HCT116 (cell line): Measurements from ENCODE around the gene USP24. TPM values are rescaled to one million over a fixed set of nuclear protein-coding genes. Genes with fewer than 3 reads are reported as not detected.
A peak's percentile ranks its signal among the peaks of the same experiment; 100 is the strongest.

Source experiments
- ATAC-seq: fragments of 200-7000 bp; cut with Tn5 transposase; 2 replicates; pipeline ENCODE4 v1.9.1; 2020; ENCODE audit warnings: mild to moderate bottlenecking, moderate library complexity
- BruUV-seq: library from RNA; stranded (reverse); fragments of 400-500 nt; replicated peaks from 2 replicates; lab custom pipeline; 2021; lab: Mats Ljungman, UMichigan
- CTCF ChIA-PET: fragments of 300-600 bp; sonication (Branson Sonifier 250); formaldehyde crosslinking; loops from one replicate; lab custom pipeline; 2021; ENCODE audit warnings: antibody characterized with exemption; lab: Charles Lee
- POLR2A ChIA-PET: fragments of 300-600, 350-600 bp; sonication (Branson Sonifier 250); formaldehyde crosslinking; loops from one replicate; lab custom pipeline; 2021; ENCODE audit warnings: antibody characterized with exemption; lab: Charles Lee
- RAD21 ChIA-PET, 2 experiments: fragments of 300-600 bp; sonication (Branson Sonifier 250); formaldehyde crosslinking; loops; one replicate each; lab custom pipeline; 2023; ENCODE audit warnings: low total read pairs in 2 of 2; ENCODE audit not compliant: uncharacterized antibody in 2 of 2, unreplicated experiment in 2 of 2, low non-redundant PET in 1 of 2; lab: Charles Lee
- DNase-seq: peaks from one replicate; pipeline ENCODE4 v3.0.0-alpha.2; 2010; ENCODE audit warnings: low read depth, low spot score
- H2AFZ ChIP-seq: fragments of 200-600 bp; shearing (Covaris generic), sonication (generic); 2 replicates; pipeline ENCODE4 v1.6.1; 2017; ENCODE audit warnings: low read depth, mixed run types, mixed read lengths, antibody characterized with exemption, low read length; ENCODE audit not compliant: poor library complexity, severe bottlenecking
- H3K27ac ChIP-seq: 2 replicates; pipeline ENCODE4 v1.5.1; 2012; ENCODE audit warnings: low read depth, low read length
- H3K27me3 ChIP-seq: fragments of 200-600 bp; sonication (generic); 2 replicates; pipeline ENCODE4 v1.6.1; 2016; ENCODE audit warnings: mixed run types, low read length, mixed read lengths; ENCODE audit not compliant: insufficient read depth
- H3K36me3 ChIP-seq, 2 experiments: fragments of 200-500 bp in 1 of 2; fragments of 200-600 bp in 1 of 2; sonication (Bioruptor generic) in 1 of 2; sonication (generic) in 1 of 2; 2 replicates each; pipeline versions ENCODE4 v1.5.1 to v1.6.1; 2014 to 2016; ENCODE audit warnings: low read length in 2 of 2, inconsistent platforms in 1 of 2, mixed read lengths in 1 of 2, mixed run types in 1 of 2; ENCODE audit not compliant: insufficient read depth in 2 of 2, control insufficient read depth in 1 of 2
- H3K4me1 ChIP-seq, 2 experiments: fragments of 200-600 bp in 1 of 2; sonication (generic) in 1 of 2; 2 replicates each; pipeline versions ENCODE4 v1.5.1 to v1.6.1; 2012 to 2017; ENCODE audit warnings: low read length in 2 of 2, inconsistent platforms in 1 of 2, mild to moderate bottlenecking in 1 of 2, mixed read lengths in 1 of 2, mixed run types in 1 of 2, moderate library complexity in 1 of 2; ENCODE audit not compliant: insufficient read depth in 2 of 2, control insufficient read depth in 1 of 2
- H3K4me2 ChIP-seq: fragments of 200-600 bp; sonication (generic); 2 replicates; pipeline ENCODE4 v1.6.1; 2017; ENCODE audit warnings: mixed run types, low read length, mixed read lengths
- H3K4me3 ChIP-seq, 2 experiments: fragments of 200-600 bp in 1 of 2; sonication (generic) in 1 of 2; replicated peaks in 1 of 2; 2 replicates each; pipeline ENCODE4 v1.5.1; 2011 to 2016; ENCODE audit warnings: low read length in 2 of 2, control low read depth in 1 of 2, low read depth in 1 of 2, mild to moderate bottlenecking in 1 of 2, mixed read lengths in 1 of 2, mixed run types in 1 of 2
- H3K79me2 ChIP-seq: fragments of 200-600 bp; sonication (generic); 2 replicates; pipeline ENCODE4 v1.6.1; 2017; ENCODE audit warnings: mild to moderate bottlenecking, mixed run types, low read length, moderate library complexity, mixed read lengths; ENCODE audit not compliant: insufficient read depth
- H3K9ac ChIP-seq: fragments of 200-600 bp; sonication (generic); 2 replicates; pipeline ENCODE4 v1.6.1; 2016; ENCODE audit warnings: low read length, mixed read lengths
- H3K9me2 ChIP-seq: fragments of 200-600 bp; sonication (generic), shearing (Covaris generic); 2 replicates; pipeline ENCODE4 v1.6.1; 2017; ENCODE audit warnings: mixed run types, mild to moderate bottlenecking, moderate library complexity; ENCODE audit not compliant: insufficient read depth
- H3K9me3 ChIP-seq, 2 experiments: fragments of 200-500 bp in 1 of 2; fragments of 200-600 bp in 1 of 2; sonication (Bioruptor generic) in 1 of 2; sonication (generic) in 1 of 2; 2 replicates each; pipeline ENCODE4 v1.6.1; 2014 to 2017; ENCODE audit warnings: low read length in 2 of 2, mixed read lengths in 2 of 2, inconsistent platforms in 1 of 2, low read depth in 1 of 2, mild to moderate bottlenecking in 1 of 2, mixed run types in 1 of 2, moderate library complexity in 1 of 2; ENCODE audit not compliant: control insufficient read depth in 1 of 2, insufficient read depth in 1 of 2
- H4K20me1 ChIP-seq: fragments of 200-600 bp; sonication (generic), shearing (Covaris generic); 2 replicates; pipeline ENCODE4 v1.6.1; 2017; ENCODE audit warnings: mixed run types, mild to moderate bottlenecking, moderate library complexity; ENCODE audit not compliant: insufficient read depth
- ATF3 ChIP-seq: IDR thresholded peaks from 2 replicates; pipeline ENCODE4 v1.6.1; 2012
- CEBPB ChIP-seq: IDR thresholded peaks from 2 replicates; pipeline ENCODE4 v1.6.1; 2012; ENCODE audit warnings: low read depth
- ELF1 ChIP-seq: IDR thresholded peaks from 2 replicates; pipeline ENCODE4 v1.6.1; 2012; ENCODE audit warnings: low read depth, borderline replicate concordance
- EZH2 ChIP-seq: fragments of 200-600 bp; sonication (generic); IDR thresholded peaks from 2 replicates; pipeline ENCODE4 v1.6.1; 2017; ENCODE audit warnings: antibody characterized with exemption, mixed run types
- RAD21 ChIP-seq: IDR thresholded peaks from 2 replicates; pipeline ENCODE4 v1.6.1; 2012; ENCODE audit warnings: low read depth, mild to moderate bottlenecking
- SRF ChIP-seq: IDR thresholded peaks from 2 replicates; pipeline ENCODE4 v1.6.1; 2012; ENCODE audit warnings: low read depth
- ZFX ChIP-seq: fragments of 450-650 bp; IDR thresholded peaks from 2 replicates; pipeline ENCODE4 v1.6.1; 2017
- intact Hi-C: fragments of 100-400 bp; cut with micrococcal nuclease; formaldehyde crosslinking; loops from 2 replicates; pipeline ENCODE4 v1.10.0; 2022
- total RNA-seq: library from RNA; stranded (reverse); gene quantifications from one replicate; pipeline ENCODE4 v1.2.1, GENCODE V29; 2021; ENCODE audit not compliant: unreplicated experiment
- TF ChIP-seq, protein P1 (sequence below): IDR thresholded peaks from 2 replicates; pipeline ENCODE4 v1.6.1; 2011; ENCODE audit warnings: mild to moderate bottlenecking, low read length, moderate library complexity; ENCODE audit not compliant: insufficient replicate concordance; ENCODE audit errors: extremely low read depth
- TF ChIP-seq, protein P2 (sequence below), 3 experiments: fragments of 200-600 bp in 1 of 3; sonication (generic) in 1 of 3; IDR thresholded peaks in 2 of 3; conservative IDR thresholded peaks in 1 of 3; 2 replicates each; pipeline ENCODE4 v1.5.1; 2012 to 2017; ENCODE audit warnings: low read depth in 2 of 3, low read length in 2 of 3, antibody characterized with exemption in 1 of 3, borderline replicate concordance in 1 of 3, control low read depth in 1 of 3, mild to moderate bottlenecking in 1 of 3, mixed read lengths in 1 of 3, mixed run types in 1 of 3, moderate library complexity in 1 of 3; ENCODE audit not compliant: insufficient read depth in 1 of 3

The USP24 gene
- total RNA-seq, 1 experiment from 2014 or later = 34.2 TPM

DNA sequence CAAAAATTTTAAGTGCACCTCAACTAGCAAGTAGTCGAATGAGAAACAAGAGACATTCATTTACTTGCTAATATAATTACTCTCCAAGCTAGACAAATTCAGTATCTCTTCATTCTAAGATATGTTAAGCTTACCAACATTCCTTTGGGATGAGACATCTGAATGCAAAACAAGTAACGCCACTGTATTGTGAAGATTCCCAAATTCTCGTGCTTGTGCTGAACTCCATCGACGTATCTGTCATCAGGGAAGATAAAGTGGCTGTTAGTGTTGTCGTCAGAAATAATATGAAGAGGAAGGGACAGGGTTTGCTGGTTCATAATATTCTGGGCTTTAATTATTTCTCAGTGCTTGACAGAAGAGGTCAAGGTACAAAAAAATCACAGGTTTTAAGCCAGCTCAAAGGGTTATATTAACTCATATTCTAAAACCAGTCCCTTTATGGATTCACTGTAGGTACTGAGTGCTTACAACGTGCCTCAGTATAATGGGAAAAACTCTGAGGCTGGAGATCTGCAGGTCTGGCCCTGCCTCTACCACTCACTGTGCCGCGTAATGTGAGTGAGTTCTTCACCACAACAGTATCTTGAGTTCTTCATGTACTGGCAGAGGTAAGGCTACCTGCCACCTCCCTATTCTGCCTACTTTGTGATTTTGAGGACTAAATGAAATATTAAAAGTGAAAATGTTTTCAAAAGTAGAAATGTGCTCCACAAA lies 133.8 kb downstream of the USP24 start:
- Histone ChIP-seq H3K9ac (no peak overlapping the region), H3K36me3 (peaks cover 33 to 34% of the 10 kb centered on the region in 2 experiments), H3K79me2 (no peaks in the 10 kb centered on the region), H3K27me3 (no peaks in the 10 kb centered on the region), H4K20me1 (no peaks in the 10 kb centered on the region), H2AFZ (no peak overlapping the region), H3K9me3 (no peaks in the 10 kb centered on the region), H3K27ac (no peak overlapping the region), H3K4me3 (no peak overlapping the region), H3K4me1 (peaks cover 0 to 6% of the 10 kb centered on the region in 2 experiments; a peak in 1 of 4 replicates), H3K9me2 (no peaks in the 10 kb centered on the region), H3K4me2 (no peak overlapping the region)
- RAD21 ChIA-PET = no interaction called here
- CTCF ChIA-PET = no interaction called here
- peak; percentile 50; the same call in 1 of the 2 replicates for ATAC-seq
- no peak for TF ChIP-seq SRF
- no TSS peak for BruUV-seq
- no peak for DNase-seq
- POLR2A ChIA-PET = no interaction called here
- intact Hi-C loops = no loop called here

- POLR2A ChIA-PET = no interaction called here
- ATAC-seq = no peak
- Histone ChIP-seq H4K20me1 (no peaks in the 10 kb centered on the region), H3K9me3 (no peaks in the 10 kb centered on the region), H3K9ac (no peak overlapping the region), H3K4me2 (no peak overlapping the region), H3K79me2 (no peaks in the 10 kb centered on the region), H3K27ac (no peak overlapping the region), H3K27me3 (no peaks in the 10 kb centered on the region), H3K9me2 (no peaks in the 10 kb centered on the region), H3K4me3 (no peak overlapping the region), H3K36me3 (peaks cover 23 to 31% of the 10 kb centered on the region in 2 experiments; a peak in 3 of 4 replicates), H3K4me1 (peaks cover 0 to 6% of the 10 kb centered on the region in 2 experiments; a peak in 1 of 4 replicates), H2AFZ (no peak overlapping the region)
- no TSS peak for BruUV-seq
- CTCF ChIA-PET = no interaction called here
- no peak for DNase-seq
- RAD21 ChIA-PET = no interaction called here
- intact Hi-C loops = no loop called here
- TF ChIP-seq CEBPB = no peak
- TF ChIP-seq ATF3 = no peak
- TF ChIP-seq SRF = no peak
- TF ChIP-seq, protein P1, sequence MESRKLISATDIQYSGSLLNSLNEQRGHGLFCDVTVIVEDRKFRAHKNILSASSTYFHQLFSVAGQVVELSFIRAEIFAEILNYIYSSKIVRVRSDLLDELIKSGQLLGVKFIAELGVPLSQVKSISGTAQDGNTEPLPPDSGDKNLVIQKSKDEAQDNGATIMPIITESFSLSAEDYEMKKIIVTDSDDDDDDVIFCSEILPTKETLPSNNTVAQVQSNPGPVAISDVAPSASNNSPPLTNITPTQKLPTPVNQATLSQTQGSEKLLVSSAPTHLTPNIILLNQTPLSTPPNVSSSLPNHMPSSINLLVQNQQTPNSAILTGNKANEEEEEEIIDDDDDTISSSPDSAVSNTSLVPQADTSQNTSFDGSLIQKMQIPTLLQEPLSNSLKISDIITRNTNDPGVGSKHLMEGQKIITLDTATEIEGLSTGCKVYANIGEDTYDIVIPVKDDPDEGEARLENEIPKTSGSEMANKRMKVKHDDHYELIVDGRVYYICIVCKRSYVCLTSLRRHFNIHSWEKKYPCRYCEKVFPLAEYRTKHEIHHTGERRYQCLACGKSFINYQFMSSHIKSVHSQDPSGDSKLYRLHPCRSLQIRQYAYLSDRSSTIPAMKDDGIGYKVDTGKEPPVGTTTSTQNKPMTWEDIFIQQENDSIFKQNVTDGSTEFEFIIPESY = no peak
- TF ChIP-seq EZH2 = no peak
- TF ChIP-seq, protein P2, sequence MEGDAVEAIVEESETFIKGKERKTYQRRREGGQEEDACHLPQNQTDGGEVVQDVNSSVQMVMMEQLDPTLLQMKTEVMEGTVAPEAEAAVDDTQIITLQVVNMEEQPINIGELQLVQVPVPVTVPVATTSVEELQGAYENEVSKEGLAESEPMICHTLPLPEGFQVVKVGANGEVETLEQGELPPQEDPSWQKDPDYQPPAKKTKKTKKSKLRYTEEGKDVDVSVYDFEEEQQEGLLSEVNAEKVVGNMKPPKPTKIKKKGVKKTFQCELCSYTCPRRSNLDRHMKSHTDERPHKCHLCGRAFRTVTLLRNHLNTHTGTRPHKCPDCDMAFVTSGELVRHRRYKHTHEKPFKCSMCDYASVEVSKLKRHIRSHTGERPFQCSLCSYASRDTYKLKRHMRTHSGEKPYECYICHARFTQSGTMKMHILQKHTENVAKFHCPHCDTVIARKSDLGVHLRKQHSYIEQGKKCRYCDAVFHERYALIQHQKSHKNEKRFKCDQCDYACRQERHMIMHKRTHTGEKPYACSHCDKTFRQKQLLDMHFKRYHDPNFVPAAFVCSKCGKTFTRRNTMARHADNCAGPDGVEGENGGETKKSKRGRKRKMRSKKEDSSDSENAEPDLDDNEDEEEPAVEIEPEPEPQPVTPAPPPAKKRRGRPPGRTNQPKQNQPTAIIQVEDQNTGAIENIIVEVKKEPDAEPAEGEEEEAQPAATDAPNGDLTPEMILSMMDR (IDR thresholded peaks at IDR 0.05 in 2 of 3, conservative IDR thresholded peaks at IDR 0.05 in 1 of 3; ENCODE audit: borderline replicate concordance in 1 of 3, insufficient read depth in 1 of 3, low read depth in 2 of 3, low read length in 2 of 3) = no peak
- TF ChIP-seq ZFX = no peak
- TF ChIP-seq RAD21 = no peak
- TF ChIP-seq ELF1 = no peak
These were observed 135.5 kb downstream of the USP24 start for GRCh38 chr1:55079651-55080050.
